Neural crest cell (in vitro differentiated cells): ENCODE results near the gene ARHGEF4. TPM values are rescaled to one million over a fixed set of nuclear protein-coding genes. Genes with fewer than 3 reads are reported as not detected.

Experiments
- DNase-seq: peaks from one replicate; pipeline ENCODE4 v3.0.0; 2021; ENCODE audit warnings: low read depth, mixed read lengths, low spot score
- H3K27ac Mint-ChIP-seq: one replicate; pipeline ENCODE4 v1.8.0; 2021; ENCODE audit warnings: mild to moderate bottlenecking, mixed read lengths; ENCODE audit not compliant: unreplicated experiment
- H3K27me3 Mint-ChIP-seq: 2 replicates; pipeline ENCODE4 v1.8.0; 2021; ENCODE audit warnings: low read depth, mild to moderate bottlenecking, mixed read lengths
- H3K36me3 Mint-ChIP-seq: 2 replicates; pipeline ENCODE4 v1.8.0; 2021; ENCODE audit warnings: low read depth, mild to moderate bottlenecking, mixed read lengths
- H3K4me1 Mint-ChIP-seq: 2 replicates; pipeline ENCODE4 v1.8.0; 2021; ENCODE audit warnings: mixed read lengths
- H3K4me3 Mint-ChIP-seq: one replicate; pipeline ENCODE4 v1.8.0; 2021; ENCODE audit warnings: mild to moderate bottlenecking, mixed read lengths
- H3K9me3 Mint-ChIP-seq: 2 replicates; pipeline ENCODE4 v1.8.0; 2021; ENCODE audit warnings: mixed read lengths
- CTCF ChIP-seq: fragments of 200-600 bp; sonication (generic); conservative IDR thresholded peaks from 2 replicates; pipeline ENCODE4 v1.5.0; 2021; ENCODE audit warnings: antibody characterized with exemption, mild to moderate bottlenecking
- total RNA-seq: library from RNA; stranded (reverse); gene quantifications from 2 replicates; pipeline ENCODE4 v1.2.1, GENCODE V29; 2021

Gene ARHGEF4
- total RNA-seq, 1 donor from 2014 or later = 22.1 TPM

- H3K27ac Mint-ChIP-seq = no peak overlapping the region
- no peak for DNase-seq
- TF ChIP-seq CTCF = no peak
- no peaks in the 10 kb centered on the region for H3K9me3 Mint-ChIP-seq
- peaks cover 47% of the 10 kb centered on the region for H3K4me1 Mint-ChIP-seq
- H3K4me3 Mint-ChIP-seq = no peak overlapping the region
- H3K36me3 Mint-ChIP-seq = no peaks in the 10 kb centered on the region
- no peaks in the 10 kb centered on the region for H3K27me3 Mint-ChIP-seq
Measured at GRCh38 chr2:130820279-130820861, 16.3 kb upstream of the ARHGEF4 start.

DNA sequence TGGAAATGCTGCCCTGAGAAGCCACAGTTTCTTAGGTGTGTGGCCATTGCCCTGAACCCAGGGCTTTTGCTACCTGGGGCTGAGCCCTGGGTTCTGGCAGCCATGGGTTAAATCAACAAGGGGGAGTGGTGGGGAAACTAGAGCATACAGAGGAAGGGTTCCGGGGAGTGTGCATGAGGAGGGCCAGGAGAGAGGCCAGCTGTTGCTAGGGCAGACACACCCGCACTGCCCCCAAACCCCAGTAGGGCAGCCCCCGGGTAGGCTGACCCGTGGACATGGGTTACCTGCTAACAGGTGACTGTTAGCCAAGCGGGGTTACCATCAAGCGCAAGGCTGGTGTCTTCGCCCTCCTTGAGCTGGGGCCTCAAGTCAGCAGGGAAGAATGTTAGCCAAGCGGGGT lies 14.8 kb upstream of the ARHGEF4 start:
- Mint-ChIP-seq H3K36me3 (no peaks in the 10 kb centered on the region), H3K4me1 (peaks cover 62% of the 10 kb centered on the region), H3K9me3 (no peaks in the 10 kb centered on the region), H3K27me3 (no peaks in the 10 kb centered on the region), H3K27ac (no peak overlapping the region), H3K4me3 (no peak overlapping the region)
- DNase-seq = no peak
- TF ChIP-seq CTCF = no peak

- DNase-seq = no peak
- H3K27ac Mint-ChIP-seq = peak overlapping the region; percentile 75
- no peak for TF ChIP-seq CTCF
- no peaks in the 10 kb centered on the region for H3K27me3 Mint-ChIP-seq
- no peaks in the 10 kb centered on the region for H3K36me3 Mint-ChIP-seq
- H3K9me3 Mint-ChIP-seq = no peaks in the 10 kb centered on the region
- H3K4me3 Mint-ChIP-seq = no peak overlapping the region
- H3K4me1 Mint-ChIP-seq = peaks cover 65% of the 10 kb centered on the region
Measured at GRCh38 chr2:130822766-130823165, 13.9 kb upstream of the ARHGEF4 start.

DNA sequence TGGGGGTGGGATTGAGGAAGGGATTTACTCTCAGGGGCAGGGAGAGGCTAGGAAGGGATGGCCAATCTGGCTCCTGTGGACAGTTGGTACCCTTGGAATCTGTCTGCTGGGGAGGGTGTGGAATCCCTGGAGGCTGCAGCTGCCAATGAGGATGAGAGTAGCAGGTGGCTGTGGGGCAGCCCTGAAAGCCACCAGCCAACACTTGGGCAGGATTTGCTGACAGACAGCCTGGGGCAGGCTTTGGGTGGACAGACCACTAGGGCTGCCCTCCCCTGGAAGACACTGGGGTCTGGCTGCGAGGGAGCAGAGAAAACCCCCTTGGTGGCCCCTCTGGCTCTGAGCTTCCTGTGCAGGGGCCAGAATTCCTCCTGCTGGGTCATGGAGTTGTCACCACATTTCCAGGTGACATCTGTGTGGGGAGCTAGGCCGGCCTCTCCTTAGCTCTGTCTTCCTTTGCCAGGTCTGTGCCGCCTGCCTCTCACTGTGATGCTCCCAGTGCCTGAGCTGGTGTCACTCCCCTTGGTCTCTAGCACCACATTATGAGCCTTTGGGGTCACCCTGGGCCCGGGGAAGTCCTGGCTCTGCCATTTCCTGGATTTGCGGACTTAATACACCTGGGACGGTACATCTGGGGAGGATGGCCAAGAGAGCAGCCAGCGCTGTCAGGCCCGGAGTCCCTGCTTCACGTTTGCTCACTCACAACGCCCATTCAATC lies 13.4 kb upstream of the ARHGEF4 start:
- Mint-ChIP-seq H3K27ac (peak overlapping the region; percentile 75), H3K9me3 (no peaks in the 10 kb centered on the region), H3K27me3 (no peaks in the 10 kb centered on the region), H3K4me3 (no peak overlapping the region), H3K4me1 (peaks cover 70% of the 10 kb centered on the region), H3K36me3 (no peaks in the 10 kb centered on the region)
- DNase-seq = no peak
- TF ChIP-seq CTCF = no peak

DNA sequence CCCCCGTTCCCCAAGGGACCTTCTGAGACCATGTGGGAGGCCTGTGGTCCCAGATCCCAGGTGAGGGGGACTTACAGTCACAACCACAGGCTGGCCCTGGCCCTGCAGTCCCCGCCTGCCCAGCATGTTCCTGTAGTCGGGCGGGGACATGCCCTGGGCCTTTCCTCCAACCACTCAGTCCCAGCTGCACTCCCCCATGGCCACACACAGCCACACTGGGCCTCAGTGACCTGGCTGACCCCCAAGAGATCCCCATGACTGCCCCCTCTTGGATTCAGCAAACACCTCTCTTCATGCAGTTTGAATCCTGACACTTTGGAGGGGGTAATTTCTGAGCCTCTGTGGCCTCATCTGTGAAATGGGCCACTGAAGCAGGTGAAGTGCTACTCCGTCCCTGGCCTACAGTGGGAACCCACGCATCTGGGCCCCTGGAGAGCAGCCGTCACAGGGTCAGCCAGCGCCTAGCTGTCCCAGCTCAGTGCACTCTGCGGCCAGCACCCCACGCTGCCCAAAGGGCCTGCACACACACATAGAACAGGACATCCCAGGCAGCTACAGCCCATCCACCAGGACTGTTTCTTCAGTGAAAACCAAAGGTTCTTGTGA lies 12.7 kb upstream of the ARHGEF4 start:
- DNase-seq = no peak
- peak overlapping the region; percentile 58 for H3K4me3 Mint-ChIP-seq
- H3K36me3 Mint-ChIP-seq = no peaks in the 10 kb centered on the region
- H3K9me3 Mint-ChIP-seq = no peaks in the 10 kb centered on the region
- peak overlapping the region; percentile 95 for H3K27ac Mint-ChIP-seq
- H3K4me1 Mint-ChIP-seq = peaks cover 73% of the 10 kb centered on the region
- no peak for TF ChIP-seq CTCF
- no peaks in the 10 kb centered on the region for H3K27me3 Mint-ChIP-seq
